Measurements from ENCODE around the gene TNFAIP1.

- TF ChIP-seq CTCF (IDR thresholded peaks at IDR 0.05) (no peak), POLR2A (IDR thresholded peaks at IDR 0.05) (no peak)
Measured at GRCh38 chr17:28386391-28386790, 50.8 kb downstream of the TNFAIP1 start.
